Activated CD8-positive, alpha-beta memory T cell treated with anti-CD3 and anti-CD28 coated beads, Interleukin-2, amount 50 U/mL, for 48 hours (primary cell): ENCODE results near the gene SPIRE2.
"Not testable (repeated sequence)": the region's sequence is repeated elsewhere in the genome, so short reads cannot be mapped to it uniquely, and the experiment has no call there.

Experiments
- DNase-seq: peaks from one replicate; pipeline ENCODE4 v3.0.0-alpha.2; 2020

Gene SPIRE2

DNA sequence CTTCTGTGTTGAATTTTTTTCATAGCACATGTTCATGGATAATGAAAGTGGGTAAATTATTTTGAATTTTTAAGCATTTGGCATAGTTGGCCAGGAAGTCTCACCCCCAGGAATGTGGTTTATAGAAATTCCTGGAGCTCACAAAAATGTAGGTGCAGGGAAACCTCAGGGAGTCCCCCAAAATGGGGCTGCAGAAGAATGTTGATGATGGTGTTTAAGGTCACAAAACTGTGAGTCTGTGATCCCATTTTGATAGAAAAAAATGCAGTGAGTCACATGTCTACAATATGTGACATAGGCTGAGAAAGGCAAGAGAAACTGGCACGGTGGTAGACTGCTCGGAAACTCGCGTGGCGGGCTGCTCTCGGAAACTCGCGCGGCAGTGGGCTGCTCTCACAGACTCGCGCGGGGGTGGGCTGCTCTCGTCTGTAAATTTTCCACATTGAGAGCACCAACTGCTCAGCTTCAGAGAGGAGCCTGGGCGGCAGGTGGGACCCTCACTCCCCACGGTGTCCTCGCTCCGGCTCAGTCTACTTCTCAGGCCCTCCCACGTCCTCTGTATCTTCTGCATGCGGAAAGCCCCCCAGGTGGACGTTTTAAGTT, 71.7 kb downstream of the SPIRE2 start:
- no peak for DNase-seq

DNA sequence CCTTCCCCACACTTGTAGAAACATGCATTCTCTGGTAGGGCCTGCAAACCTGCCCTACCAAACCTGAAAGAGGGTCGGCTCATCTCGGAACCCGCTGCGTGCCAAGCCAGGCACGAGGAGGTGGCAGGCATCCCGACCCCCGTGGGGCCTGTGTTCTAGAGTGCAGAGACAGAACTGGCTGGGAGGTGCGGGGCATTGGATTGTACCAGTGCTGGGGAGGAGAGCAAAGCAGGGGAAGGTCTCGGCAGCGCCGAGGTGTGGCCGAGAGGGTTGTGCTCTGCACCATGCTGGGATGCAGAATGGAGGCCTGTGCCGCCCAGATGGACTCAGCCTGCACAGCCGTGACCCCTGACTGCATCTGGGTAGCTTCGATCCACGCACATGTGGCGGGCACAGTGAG, 72.6 kb downstream of the SPIRE2 start:
- no peak for DNase-seq

DNA sequence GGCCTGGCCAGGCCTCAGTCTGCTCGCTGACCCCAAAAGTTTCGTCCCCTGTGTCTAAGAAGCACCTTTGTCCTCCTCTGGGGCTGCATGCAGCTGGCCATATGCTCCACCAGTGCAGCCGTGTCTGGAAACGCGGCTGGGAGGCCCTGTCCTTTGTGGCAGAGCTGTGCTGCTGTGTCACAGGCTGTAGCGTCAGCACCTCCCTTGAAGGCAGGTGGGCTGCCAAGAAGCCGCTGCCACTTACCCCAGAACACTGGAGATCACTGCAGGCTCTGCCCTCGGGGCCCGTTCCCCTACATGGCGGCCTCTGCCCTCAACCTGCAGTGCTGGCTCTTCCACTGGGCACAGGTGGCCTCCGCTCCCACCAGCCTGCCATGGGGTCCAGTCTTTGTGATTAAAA, 74.7 kb downstream of the SPIRE2 start:
- DNase-seq, result no peak

DNA sequence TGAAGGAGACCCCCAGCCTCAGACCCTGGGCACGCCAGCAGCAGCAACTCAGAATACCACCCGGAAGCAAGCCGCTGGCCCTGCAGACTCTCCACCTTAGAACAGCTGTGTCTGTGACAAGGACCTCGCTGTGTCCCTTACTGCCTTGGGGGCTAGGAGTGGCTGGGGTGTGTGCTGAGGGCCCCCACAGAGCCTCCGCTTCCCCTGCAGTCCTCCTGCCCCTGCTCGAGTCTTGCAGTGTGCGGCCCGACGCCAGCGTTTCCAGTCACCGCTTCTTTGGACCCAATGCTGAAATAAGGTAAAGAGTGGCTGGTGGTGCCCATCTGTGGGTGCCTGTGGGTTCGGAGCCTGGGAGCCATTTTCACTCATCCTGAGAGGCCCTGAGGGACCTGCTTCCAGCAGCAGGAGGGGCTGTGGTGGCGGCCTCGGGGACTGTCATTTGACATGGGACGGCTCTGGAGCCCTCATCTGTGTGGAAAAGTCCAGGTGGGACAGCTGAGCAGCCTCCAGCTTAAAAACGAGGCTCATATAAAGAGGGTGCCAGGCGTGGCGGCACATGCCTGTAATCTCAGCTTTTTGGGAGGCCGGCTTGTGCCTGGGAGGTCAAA, 75.7 kb downstream of the SPIRE2 start:
- no peak for DNase-seq

DNA sequence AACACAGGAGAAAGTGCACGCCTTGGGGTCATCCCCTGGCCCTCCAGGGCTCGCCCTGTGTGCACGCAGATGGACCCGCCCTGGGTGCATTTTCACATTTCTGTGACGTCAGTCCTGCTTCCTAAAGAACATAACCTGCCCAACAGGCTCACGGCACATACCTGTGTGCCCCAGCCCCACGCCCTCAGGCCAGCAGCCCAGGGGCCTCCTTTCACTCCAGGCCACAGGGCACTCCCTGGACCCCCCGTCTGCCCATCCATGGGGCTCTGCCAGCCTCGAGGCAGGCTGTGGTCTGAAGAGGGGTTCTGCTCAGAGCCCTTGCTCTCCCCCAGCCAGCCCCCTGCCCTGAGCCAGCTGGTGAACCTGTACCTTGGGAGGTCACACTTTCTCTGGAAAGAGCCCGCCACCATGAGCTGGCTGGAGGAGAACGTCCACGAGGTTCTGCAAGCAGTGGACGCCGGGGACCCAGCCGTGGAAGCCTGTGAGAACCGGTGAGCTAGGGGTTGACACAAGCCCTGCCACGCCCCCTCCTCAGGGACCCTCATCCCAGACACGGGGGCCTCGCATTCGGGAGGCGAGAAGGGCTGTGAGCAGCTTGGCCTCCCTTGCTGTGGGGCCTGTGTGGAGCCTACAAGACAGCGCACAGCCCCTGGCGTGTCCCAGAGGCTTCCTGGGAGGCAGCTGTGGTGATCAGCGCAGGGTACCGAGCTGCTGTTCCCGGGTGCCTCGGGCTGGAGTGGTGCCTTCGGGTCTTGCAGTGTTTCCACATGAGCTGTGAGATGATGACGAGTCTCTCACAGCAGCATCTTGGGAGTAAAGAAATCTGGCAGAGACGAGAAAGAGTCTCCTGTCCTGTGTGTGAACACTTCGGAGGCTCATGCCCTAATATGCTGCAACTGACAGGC, 76.6 kb downstream of the SPIRE2 start:
- no peak for DNase-seq

DNA sequence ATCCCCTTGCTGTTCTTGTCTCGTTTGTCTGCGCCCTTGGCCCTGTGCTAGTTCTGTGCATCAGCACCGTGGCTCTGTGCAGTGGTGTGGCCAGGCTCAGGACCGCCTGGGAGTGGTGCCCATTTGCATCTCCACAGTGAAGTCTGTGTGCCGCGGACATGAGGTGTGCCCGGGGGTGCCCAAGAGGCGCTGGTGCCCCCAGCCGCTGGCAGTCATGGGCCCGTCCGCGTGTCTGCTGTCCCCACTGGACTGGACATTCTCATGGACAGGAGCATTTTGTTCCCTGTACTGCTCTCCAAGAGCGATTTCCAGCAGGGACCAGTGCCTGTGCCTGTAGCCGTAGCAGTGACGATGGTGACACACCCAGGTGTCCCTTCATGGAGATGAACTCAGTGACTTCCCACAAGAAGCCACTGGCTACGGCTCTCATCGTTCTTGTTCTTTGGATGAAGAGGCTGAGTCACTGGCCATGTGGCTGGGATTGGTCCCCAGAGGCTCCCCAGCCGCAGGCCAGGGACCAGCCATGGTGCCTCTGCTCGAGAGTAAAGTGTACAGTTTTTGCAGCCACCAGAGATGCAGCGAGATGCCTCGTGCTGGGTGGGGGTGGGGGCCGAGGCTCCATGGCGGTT, 77.3 kb downstream of the SPIRE2 start:
- no peak for DNase-seq

DNA sequence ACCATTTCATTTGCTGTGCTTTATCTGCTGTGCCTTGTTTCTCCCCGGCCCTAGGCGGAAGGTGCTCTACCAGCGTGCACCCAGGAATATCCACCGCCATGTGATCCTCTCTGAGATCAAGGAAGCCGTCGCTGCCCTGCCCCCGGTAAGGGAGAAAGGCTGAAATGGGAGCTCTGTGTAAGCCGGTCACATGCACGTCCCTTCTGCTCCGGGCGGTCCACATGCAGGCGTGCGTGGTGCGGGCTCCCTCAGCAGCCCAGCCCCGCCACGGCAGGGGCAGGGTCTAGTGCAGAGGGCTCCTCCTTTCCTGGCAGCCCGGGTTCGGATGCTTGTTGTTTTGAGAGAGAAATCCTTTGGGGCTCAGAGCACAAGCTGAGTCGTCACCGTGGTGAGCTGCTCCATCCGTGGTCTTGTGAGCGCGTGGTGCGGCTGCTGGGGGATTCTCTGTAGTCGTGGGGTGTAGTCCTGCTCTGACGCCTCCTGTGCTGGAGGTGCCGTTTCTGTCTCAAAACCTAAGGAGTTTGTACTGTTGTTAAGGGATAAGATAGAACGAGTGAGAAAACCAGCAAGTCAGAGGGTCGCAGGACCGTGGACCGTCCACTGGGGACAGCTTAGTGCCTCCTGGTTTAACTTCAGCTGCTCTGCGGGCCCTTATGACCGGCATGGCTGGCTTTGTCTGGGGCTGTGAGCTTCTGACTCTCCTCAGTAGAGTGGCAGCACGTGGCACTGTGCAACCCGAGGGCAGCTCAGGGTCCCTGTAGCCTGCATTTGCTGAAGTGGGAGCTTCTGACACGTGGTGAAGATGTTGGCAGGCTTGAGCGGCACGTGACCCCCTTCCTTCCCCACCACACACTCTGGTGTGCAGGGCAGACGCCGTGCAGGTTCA, 78.1 kb downstream of the SPIRE2 start:
- DNase-seq, result no peak

DNA sequence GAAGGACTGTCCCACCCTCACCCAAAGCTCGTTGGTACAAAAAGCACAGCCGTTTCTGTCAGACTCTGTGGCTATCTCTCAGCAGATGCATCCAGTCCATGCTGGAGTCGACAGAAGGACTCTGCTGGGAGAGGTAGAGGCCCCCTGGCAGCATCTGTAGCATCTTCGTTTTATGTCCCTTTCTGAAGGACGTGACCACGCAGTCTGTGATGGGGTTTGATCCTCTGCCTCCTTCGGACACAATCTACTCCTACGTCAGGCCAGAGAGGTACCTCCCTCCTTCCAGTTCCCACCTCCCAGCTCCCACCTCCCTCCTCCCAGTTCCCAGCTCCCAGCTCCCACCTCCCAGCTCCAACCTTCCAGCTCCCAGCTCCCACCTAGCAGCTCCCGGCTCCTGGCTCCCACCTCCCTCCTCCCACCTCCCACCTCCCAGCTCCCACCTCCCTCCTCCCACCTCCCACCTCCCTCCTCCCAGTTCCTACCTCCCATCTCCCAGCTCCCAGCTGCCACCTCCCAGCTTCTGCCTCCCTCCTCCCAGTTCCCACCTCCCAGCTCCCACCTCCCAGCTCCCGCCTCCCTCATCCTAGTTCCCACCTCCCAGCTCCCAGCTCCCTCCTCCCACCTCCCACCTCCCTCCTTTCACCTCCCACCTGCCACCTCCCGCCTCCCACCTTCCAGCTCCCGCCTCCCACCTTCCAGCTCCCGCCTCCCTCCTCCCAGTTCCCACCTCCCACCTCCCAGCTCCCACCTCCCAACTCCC, 79.0 kb downstream of the SPIRE2 start:
- no peak for DNase-seq

DNA sequence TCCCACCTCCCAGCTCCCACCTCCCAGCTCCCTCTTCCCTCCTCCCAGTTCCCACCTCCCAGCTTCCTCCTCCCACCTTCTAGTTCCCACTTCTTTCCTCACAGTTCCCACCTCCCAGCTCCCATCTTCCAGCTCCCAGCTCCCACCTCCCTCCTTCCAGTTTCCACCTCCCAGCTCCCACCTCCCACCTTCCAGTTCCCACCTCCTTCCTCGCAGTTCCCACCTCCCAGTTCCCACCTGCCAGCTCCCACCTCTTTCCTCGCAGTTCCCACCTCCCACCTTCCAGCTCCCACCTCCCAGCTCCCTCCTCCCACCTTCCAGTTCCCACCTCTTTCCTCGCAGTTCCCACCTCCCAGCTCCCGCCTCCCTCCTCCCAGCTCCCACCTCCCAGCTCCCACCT, 80.0 kb downstream of the SPIRE2 start:
- no peak for DNase-seq

DNA sequence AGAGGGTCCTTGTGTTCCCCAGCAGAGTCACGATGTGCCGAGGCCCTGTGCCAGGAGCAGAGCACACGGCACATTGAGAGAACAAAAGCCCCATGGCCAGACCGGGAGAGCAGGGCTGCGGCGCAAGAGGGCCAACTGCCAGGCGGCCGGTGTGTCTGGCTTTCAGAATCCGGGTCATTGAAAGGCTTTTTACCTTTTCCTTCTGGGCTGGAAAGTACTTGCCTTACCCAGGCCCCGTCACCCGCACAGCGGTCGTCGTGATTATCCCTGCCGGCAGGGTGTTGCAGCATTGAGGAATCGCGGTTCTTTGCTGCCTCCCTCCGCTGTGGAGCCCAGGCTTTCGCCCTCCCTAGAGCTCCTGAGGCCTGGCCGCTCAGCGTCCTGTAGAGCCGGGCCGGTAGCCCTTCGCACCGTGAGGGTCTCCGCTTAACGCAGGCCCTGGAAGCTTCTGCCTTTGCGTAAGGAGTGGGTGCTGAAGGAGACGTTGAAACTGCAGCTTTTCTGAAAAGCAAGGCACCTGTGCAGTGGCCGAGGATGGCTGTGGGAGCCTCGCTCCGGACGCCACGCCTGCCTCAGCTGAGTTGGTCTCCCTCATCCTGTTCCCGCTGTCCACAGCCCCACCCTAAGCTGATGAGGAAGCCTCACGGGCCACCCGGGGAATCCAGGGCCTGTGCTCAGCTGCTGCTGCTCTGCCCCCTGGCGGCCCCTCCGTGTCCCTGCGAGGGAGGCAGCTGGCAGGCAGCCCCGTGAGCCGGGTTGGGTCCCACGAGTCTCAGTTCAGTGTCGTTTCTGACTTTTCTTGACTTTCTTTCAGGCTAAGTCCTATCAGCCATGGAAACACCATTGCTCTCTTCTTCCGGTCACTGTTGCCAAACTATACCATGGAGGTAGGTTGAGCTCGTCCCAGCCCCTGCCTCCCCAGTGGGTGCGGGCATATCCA, 81.8 kb downstream of the SPIRE2 start:
- DNase-seq, result peak; percentile 86

DNA sequence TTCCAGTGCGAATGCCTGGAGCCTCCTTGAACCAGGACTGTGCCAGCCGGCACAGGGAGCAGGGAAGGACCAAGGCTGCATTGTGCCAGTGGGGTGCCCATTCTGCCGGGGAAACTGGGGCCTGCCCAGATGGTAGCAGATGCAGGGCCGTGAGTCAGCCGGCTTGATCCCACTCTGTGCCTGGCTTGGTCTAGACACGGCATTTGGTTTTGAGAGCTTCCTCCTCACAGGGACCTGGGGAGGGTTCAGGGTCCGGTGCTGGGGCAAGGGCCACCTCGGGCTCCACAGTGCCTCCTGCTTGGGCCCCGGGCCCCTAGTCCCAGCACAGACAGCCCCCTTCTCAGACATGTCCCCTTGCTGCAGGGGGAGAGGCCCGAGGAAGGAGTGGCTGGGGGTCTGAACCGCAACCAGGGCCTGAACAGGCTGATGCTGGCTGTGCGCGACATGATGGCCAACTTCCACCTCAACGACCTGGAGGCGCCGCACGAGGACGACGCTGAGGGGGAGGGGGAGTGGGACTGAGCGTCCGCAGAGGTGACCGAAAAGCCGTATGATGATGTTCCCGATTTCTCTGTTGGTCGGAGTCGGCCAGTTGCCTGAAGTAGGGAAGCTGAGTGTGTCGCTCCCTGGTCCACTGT, 82.6 kb downstream of the SPIRE2 start:
- peak; percentile 46 for DNase-seq

DNA sequence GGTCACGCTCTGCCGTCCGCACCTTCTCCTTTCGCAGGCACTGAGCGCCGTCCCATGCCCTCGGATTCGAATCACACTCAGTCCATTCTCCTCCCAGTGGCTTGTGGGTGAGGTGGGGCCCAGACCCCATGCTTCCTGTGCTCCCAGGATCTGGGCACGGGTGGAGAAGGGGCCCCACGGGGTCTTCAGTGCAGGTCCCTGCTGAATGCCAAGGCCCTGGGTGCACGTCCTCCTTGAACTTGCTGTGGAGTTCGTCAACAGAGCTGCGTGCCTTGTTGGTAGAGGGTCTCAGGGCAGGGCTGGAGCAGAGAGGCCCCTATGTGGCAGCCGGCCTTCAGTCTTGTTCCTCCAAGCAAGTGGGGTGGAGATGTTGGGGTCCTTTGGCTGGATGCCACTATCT, 83.1 kb downstream of the SPIRE2 start:
- no peak for DNase-seq

DNA sequence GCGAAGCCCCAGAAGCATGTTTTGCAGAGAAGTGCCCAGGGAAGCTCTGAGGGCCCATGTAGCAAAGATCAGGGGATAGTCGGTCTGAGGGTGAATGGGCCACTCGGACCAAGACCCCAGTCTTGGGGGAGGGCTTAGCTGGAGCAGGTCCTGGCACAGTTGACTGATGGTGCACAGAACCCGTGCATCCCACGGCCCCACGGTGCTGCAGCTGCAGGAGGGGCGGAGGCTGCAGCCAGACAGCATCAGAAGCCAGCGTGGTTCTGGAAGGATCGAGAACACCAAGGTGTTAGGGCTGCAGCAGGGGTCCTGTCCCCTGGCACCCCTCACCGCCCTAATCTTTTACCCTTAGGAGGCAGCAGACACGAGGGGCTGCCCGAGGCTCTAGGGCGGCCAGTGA, 83.9 kb downstream of the SPIRE2 start:
- peak; percentile 49 for DNase-seq

DNA sequence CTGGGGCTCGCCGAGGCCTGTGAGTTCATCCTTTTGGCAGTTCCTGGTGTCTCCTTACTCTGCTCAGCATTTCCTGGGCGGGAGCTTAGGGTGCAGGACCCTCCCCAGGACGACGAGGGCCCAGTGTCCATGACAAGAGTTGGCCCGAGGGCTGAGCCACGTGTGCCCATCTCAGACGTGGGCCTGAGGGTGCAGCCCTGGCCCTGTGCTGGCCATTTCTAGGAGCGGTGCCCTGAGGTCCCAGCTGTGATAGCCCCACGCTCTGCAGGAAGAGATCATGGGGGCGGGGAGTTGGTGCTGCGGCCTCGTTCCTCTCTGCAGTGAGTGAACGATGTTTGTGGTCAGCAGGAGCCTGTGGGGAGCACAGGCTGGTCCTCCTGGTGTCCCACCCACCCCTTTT, 84.4 kb downstream of the SPIRE2 start:
- no peak for DNase-seq

DNA sequence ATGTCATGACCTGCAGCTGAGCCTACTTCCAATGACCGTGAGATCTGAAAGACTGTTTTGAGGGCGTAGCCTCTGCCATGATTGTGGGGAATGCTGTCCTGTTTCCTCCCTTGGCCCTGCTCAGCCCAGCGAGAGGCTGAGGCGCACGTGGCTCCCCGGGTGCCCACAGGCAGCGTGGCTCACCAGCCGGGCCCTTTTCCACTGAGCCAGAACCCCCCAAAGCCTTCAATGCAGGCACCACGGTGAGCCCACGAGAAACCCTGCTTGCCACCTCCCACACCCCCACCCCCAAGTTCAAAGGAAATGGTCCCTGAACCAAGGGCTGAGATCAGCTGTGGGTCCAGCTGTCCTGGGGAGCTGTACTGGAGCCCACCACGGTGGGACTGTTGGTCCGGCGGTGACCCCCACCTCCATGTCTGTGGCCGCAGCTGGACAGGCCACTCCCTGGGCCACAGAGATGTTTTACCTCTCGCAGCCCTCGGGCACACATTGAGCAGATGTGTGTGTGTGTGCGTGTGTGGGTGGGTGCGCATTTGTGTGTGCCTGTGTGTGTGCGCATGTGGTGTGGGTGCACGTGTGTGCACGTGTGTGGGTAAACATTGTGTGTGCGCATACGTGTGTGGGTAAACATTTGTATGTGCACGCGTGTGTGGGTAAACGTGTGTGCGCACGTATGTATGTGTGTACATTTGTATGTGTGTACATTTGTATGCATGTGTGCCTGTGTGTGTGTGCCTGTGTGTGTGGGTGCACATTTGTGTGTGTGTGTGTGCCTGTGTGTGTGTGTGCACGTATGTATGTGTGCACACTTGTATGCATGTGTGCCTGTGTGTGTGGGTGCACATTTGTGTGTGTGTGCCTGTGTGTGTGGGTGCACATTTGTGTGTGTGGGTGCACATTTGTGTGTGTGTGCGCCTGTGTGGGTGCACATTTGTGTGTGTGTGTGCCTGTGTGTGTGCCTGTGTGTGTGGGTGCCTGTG, 85.4 kb downstream of the SPIRE2 start:
- DNase-seq, result peak; percentile 44

DNA sequence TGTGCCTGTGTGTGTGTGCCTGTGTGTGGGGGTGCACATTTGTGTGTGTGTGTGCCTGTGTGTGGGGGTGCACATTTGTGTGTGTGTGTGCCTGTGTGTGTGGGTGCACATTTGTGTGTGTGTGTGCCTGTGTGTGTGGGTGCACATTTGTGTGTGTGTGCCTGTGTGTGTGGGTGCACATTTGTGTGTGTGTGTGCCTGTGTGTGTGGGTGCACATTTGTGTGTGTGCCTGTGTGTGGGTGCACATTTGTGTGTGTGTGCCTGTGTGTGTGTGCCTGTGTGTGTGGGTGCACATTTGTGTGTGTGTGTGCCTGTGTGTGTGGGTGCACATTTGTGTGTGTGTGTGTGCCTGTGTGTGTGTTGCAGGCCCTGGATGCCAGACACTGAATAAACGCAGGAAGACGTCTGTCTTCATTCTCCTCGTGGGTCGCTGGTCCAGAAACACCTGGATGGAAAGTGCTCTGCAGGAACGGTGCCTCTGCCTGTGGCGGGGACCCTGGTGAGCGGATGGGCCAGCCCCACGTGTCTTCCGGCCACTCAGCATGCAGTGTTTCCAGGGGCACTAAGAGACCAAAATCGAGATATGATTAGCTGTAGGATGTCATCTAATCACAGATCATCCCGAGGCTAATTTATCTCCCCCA, 86.5 kb downstream of the SPIRE2 start:
- not testable (repeated sequence) for DNase-seq

DNA sequence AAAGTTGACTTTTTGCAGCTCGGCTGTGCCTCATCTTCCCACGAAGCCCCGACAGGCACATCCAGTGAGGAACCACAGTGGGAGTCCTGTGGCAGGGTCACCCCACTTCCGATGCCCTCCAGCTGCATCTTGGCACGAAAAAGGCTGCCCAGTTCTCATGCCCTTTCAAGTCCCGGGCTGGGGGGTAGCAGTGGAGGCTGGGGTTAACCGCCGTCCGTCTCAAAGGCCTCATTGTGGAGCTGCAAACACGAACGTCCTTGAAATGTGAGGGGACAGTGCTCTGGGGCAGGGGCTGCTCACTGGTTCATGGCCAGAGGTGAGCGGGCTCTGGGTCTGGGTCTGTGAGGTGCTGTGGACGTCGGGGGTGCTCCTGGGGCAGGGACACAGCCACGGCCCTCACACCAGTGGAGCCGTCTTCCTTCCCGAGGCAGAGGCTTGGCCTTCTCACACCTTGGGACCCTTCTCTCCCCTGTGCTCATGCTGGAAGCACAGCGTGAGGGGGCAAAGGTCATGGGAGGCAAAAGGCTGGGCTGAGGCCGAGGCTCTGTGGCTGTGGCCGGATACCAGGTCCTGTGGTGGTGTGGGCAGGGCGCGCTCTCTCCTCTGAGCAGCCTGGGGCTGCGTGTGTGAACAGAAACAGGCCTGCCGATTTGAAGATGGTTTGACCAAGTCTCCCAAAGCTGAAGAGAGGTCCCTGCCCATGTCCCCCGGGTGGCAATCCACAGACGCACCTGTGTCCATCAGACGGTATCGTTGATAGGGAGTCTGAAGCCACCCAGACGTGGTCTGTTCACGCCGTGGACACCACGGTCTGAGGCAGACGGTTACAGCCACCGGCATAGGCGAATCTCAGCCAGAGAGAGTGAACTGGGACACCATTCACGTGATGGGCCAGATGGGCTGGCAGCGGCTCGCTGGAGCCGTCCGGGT, 87.3 kb downstream of the SPIRE2 start:
- no peak for DNase-seq
